Measurements from ENCODE around the gene NFKB2.

DNA sequence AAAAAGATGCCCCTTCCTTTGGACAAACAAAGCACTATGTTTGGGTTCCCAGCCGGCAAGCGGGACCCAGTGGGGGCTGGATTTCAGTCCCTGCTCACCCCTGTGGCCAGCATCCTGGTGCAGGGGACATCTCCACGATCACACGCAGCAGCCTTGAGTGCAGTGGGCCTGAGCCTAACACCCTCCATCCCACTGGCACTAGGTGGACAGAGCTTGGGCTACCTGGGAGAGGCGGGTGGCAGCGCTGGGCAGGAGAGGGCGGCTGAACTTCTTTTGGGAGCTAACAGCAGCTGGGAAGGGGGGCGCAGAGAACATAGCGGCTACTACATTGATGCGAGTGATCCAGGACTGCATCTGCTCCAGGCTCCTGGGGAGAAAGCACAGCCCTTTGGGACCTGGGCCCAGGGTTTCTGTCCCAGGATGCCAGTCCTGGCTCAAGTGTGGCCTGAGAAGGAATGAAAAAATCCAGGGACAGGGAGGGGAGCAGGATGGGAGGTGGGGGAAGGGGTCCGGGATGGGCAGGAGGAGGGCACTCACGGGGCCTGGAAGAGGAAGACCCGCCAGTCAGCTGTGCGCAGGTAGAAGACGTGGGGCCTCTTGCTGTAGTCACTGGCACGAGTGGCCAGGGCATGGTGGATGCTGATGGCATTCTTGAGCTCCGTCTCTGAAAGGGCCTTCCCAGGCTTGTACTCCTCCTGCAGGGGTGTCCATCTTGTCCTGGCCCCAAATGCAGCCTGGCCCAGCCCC, 9.0 kb downstream of the NFKB2 start:
- TF ChIP-seq, protein P1, sequence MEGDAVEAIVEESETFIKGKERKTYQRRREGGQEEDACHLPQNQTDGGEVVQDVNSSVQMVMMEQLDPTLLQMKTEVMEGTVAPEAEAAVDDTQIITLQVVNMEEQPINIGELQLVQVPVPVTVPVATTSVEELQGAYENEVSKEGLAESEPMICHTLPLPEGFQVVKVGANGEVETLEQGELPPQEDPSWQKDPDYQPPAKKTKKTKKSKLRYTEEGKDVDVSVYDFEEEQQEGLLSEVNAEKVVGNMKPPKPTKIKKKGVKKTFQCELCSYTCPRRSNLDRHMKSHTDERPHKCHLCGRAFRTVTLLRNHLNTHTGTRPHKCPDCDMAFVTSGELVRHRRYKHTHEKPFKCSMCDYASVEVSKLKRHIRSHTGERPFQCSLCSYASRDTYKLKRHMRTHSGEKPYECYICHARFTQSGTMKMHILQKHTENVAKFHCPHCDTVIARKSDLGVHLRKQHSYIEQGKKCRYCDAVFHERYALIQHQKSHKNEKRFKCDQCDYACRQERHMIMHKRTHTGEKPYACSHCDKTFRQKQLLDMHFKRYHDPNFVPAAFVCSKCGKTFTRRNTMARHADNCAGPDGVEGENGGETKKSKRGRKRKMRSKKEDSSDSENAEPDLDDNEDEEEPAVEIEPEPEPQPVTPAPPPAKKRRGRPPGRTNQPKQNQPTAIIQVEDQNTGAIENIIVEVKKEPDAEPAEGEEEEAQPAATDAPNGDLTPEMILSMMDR (IDR thresholded peaks at IDR 0.05 in 8 of 11, conservative IDR thresholded peaks at IDR 0.05 in 3 of 11) = no peak
- TF ChIP-seq POLR2AphosphoS5 (IDR thresholded peaks at IDR 0.05) = peak in 2 of 3 donors; percentile 2 to 42

Data from spleen (tissue), 7 donors.